GM12878 (cell line): ENCODE results near the gene SYT12. TPM values are rescaled to one million over a fixed set of nuclear protein-coding genes. Genes with fewer than 3 reads are reported as not detected.

Experiments used
- ATAC-seq: fragments of 200-7000 bp; cut with Tn5 transposase; 3 replicates; pipeline ENCODE4 v1.9.1; 2020; ENCODE audit warnings: mild to moderate bottlenecking, moderate library complexity
- BruUV-seq: library from RNA; stranded (reverse); fragments of 400-500 nt; replicated peaks from 2 replicates; lab custom pipeline; 2021; lab: Mats Ljungman, UMichigan
- CTCF ChIA-PET: fragments of 300-600 bp; sonication (Branson Sonifier 250); formaldehyde crosslinking; extraction: SDS; loops from one replicate; lab custom pipeline; 2021; ENCODE audit warnings: inconsistent platforms; lab: Yijun Ruan, JAX
- POLR2A ChIA-PET: fragments of 350-600 bp; formaldehyde crosslinking; extraction: SDS; loops from one replicate; lab custom pipeline; 2021; ENCODE audit warnings: inconsistent platforms; lab: Charles Lee
- RAD21 ChIA-PET: fragments of 300-600 bp; sonication (Branson Sonifier 250); formaldehyde crosslinking; loops from one replicate; lab custom pipeline; 2023; ENCODE audit warnings: antibody characterized with exemption; ENCODE audit not compliant: unreplicated experiment; lab: Charles Lee
- SMC1A ChIA-PET: fragments of 300-600 bp; sonication (Branson Sonifier 250); formaldehyde crosslinking; loops from one replicate; lab custom pipeline; 2023; ENCODE audit not compliant: unreplicated experiment, uncharacterized antibody; lab: Charles Lee
- DNase-seq: peaks from one replicate; pipeline ENCODE4 v3.0.0-alpha.2; 2011; ENCODE audit warnings: low read depth, low spot score
- FAIRE-seq: peaks from 3 replicates; lab custom pipeline; 2011; peaks lifted over from hg19 to GRCh38; lab: Jason Lieb, UNC
- H2AFZ ChIP-seq: 2 replicates; pipeline ENCODE4 v1.6.0; 2011; ENCODE audit warnings: low read depth, low read length, control low read depth; ENCODE audit not compliant: control insufficient read depth
- H3K27ac ChIP-seq: 2 replicates; pipeline ENCODE4 v1.5.1; 2011; ENCODE audit warnings: control low read depth; ENCODE audit not compliant: control insufficient read depth, insufficient read depth
- H3K27me3 ChIP-seq, 2 experiments: replicated peaks in 1 of 2; 2 replicates each; pipeline versions ENCODE4 v1.6.0 to v1.6.1; 2011; ENCODE audit warnings: low read length in 1 of 2; ENCODE audit not compliant: control insufficient read depth in 2 of 2, insufficient read depth in 2 of 2
- H3K36me3 ChIP-seq, 2 experiments: 2 replicates each; pipeline ENCODE4 v1.5.1; 2011; ENCODE audit warnings: low read length in 1 of 2; ENCODE audit not compliant: control insufficient read depth in 2 of 2, insufficient read depth in 2 of 2
- H3K4me1 ChIP-seq: 2 replicates; pipeline ENCODE4 v1.6.1; 2011; ENCODE audit warnings: mild to moderate bottlenecking, low read length, moderate library complexity, mixed read lengths; ENCODE audit not compliant: control insufficient read depth, insufficient read depth
- H3K4me2 ChIP-seq: 2 replicates; pipeline ENCODE4 v1.6.0; 2011; ENCODE audit warnings: control low read depth; ENCODE audit not compliant: control insufficient read depth, insufficient read depth
- H3K4me3 ChIP-seq: fragments of 200-600 bp; sonication (generic); 2 replicates; pipeline ENCODE4 v1.5.1; 2016
- H3K79me2 ChIP-seq: 2 replicates; pipeline ENCODE4 v1.6.0; 2011; ENCODE audit warnings: low read length; ENCODE audit not compliant: control insufficient read depth, insufficient read depth
- H3K9ac ChIP-seq: 2 replicates; pipeline ENCODE4 v1.8.0; 2011; ENCODE audit warnings: low read length, control low read depth, mixed read lengths; ENCODE audit not compliant: control insufficient read depth, insufficient read depth
- H3K9me3 ChIP-seq: replicated peaks from 3 replicates; pipeline ENCODE4 v1.5.1; 2011; ENCODE audit warnings: mild to moderate bottlenecking, low read length; ENCODE audit not compliant: control insufficient read depth, insufficient read depth
- H4K20me1 ChIP-seq: 2 replicates; pipeline ENCODE4 v1.6.0; 2011; ENCODE audit not compliant: control insufficient read depth, insufficient read depth
- ATF3 ChIP-seq: IDR thresholded peaks from 2 replicates; pipeline ENCODE4 v1.6.1; 2011; ENCODE audit warnings: low read depth, mild to moderate bottlenecking, low read length, moderate library complexity, borderline replicate concordance; ENCODE audit errors: extremely low read depth
- CEBPB ChIP-seq, 2 experiments: fragments of 150-350 bp in 1 of 2; IDR thresholded peaks; 2 replicates each; pipeline ENCODE4 v1.6.1; 2012 to 2014; ENCODE audit warnings: low read depth in 2 of 2, low read length in 2 of 2, borderline replicate concordance in 1 of 2, inconsistent platforms in 1 of 2
- DPF2 ChIP-seq: fragments of 450-650 bp; IDR thresholded peaks from 2 replicates; pipeline ENCODE4 v1.6.1; 2017; ENCODE audit warnings: mild to moderate bottlenecking
- EZH2 ChIP-seq: IDR thresholded peaks from 2 replicates; pipeline ENCODE4 v1.6.1; 2012; ENCODE audit warnings: low read depth, mild to moderate bottlenecking, control low read depth, inconsistent platforms, low read length, borderline replicate concordance; ENCODE audit not compliant: control insufficient read depth
- FOXK2 ChIP-seq: fragments of 450-650 bp; IDR thresholded peaks from 2 replicates; pipeline ENCODE4 v1.6.1; 2017; ENCODE audit warnings: mild to moderate bottlenecking, moderate library complexity
- GATAD2B ChIP-seq: fragments of 450-650 bp; conservative IDR thresholded peaks from 2 replicates; pipeline ENCODE4 v1.6.1; 2017; ENCODE audit warnings: low read depth, mild to moderate bottlenecking, moderate library complexity
- HCFC1 ChIP-seq: fragments of 150-350 bp; IDR thresholded peaks from 2 replicates; pipeline ENCODE4 v1.6.1; 2014; ENCODE audit warnings: low read length
- MYB ChIP-seq: fragments of 150-350 bp; IDR thresholded peaks from 2 replicates; pipeline ENCODE4 v1.6.1; 2014; ENCODE audit warnings: mild to moderate bottlenecking, low read depth, low read length, borderline replicate concordance
- NFYA ChIP-seq: IDR thresholded peaks from 2 replicates; pipeline ENCODE4 v1.6.1; 2011; ENCODE audit warnings: low read depth, mild to moderate bottlenecking, low read length, improper control_type of control experiment, borderline replicate concordance
- PBX3 ChIP-seq: IDR thresholded peaks from 2 replicates; pipeline ENCODE4 v1.6.1; 2011; ENCODE audit warnings: mild to moderate bottlenecking, low read depth, low read length, moderate library complexity; ENCODE audit not compliant: insufficient replicate concordance
- POLR2A ChIP-seq: IDR thresholded peaks from 2 replicates; pipeline ENCODE4 v1.6.1; 2011; ENCODE audit warnings: low read depth, mild to moderate bottlenecking, low read length
- POLR2AphosphoS2 ChIP-seq: IDR thresholded peaks from 2 replicates; pipeline ENCODE4 v1.6.1; 2011; ENCODE audit warnings: low read depth, mild to moderate bottlenecking, low read length, improper control_type of control experiment, moderate library complexity
- POLR2AphosphoS5 ChIP-seq: IDR thresholded peaks from 2 replicates; pipeline ENCODE4 v1.6.1; 2011; ENCODE audit warnings: mild to moderate bottlenecking, low read length, inconsistent platforms
- RBBP5 ChIP-seq: fragments of 200-600 bp; sonication (generic); conservative IDR thresholded peaks from 2 replicates; pipeline ENCODE4 v1.6.1; 2016
- SIX5 ChIP-seq: IDR thresholded peaks from 2 replicates; pipeline ENCODE4 v1.6.1; 2011; ENCODE audit warnings: mild to moderate bottlenecking, low read depth, low read length, moderate library complexity; ENCODE audit not compliant: severe bottlenecking
- SUZ12 ChIP-seq: fragments of 200-600 bp; sonication (generic); IDR thresholded peaks from one replicate; pipeline ENCODE4 v1.6.1; 2018; ENCODE audit warnings: antibody characterized with exemption, mild to moderate bottlenecking; ENCODE audit not compliant: unreplicated experiment
- TAF1 ChIP-seq: IDR thresholded peaks from 2 replicates; pipeline ENCODE4 v1.6.1; 2011; ENCODE audit warnings: mild to moderate bottlenecking, low read depth, low read length, borderline replicate concordance
- ZSCAN29 ChIP-seq: fragments of 450-650 bp; IDR thresholded peaks from 2 replicates; pipeline ENCODE4 v1.6.1; 2017; ENCODE audit warnings: mild to moderate bottlenecking, moderate library complexity
- WGBS: methylation state at CpG from one replicate; pipeline ENCODE4 v1.1.6; 2016; ENCODE audit warnings: low lambda C conversion rate; ENCODE audit not compliant: insufficient replicate concordance, insufficient coverage; ENCODE audit errors: missing lambda C conversion rate; 5-methylcytosine and 5-hydroxymethylcytosine counted together
- in situ Hi-C: fragments of 300-500 bp; cut with MboI; formaldehyde crosslinking; loops from 9 replicates; pipeline ENCODE4 v1.14.3; 2018; ENCODE audit warnings: mixed read lengths
- intact Hi-C: fragments of 100-400 bp; cut with micrococcal nuclease; formaldehyde crosslinking; loops from one replicate; pipeline ENCODE4 v1.14.2; 2022; ENCODE audit not compliant: unreplicated experiment
- polyA plus RNA-seq, 11 experiments: library from polyadenylated mRNA; depleted of rRNA in 4 of 11; unstranded in 6 of 11; stranded (reverse) in 5 of 11; fragments of >200 nt; fragmentation: Nextera tagmentation in 4 of 11; fragmentation: Illumina TruSeq in 1 of 11; extraction: Ambion mirVana in 4 of 11; extraction: Trizol in 1 of 11; gene quantifications; 1 replicate in 1 of 11; 2 replicates in 10 of 11; pipeline versions ENCODE4 v1.2.1 to v1.2.3, GENCODE V29; 2011 to 2016; ENCODE audit warnings: inconsistent platforms in 2 of 11, missing spikeins in 2 of 11, low read depth in 1 of 11
- total RNA-seq, 4 experiments: library from RNA; depleted of rRNA in 3 of 4; stranded (reverse); fragments of >200 nt in 3 of 4; fragmentation: Illumina TruSeq in 1 of 4; extraction: Trizol in 1 of 4; gene quantifications; 2 replicates each; pipeline versions ENCODE4 v1.2.1 to v1.2.3, GENCODE V29; 2013 to 2021

The SYT12 gene
- total and polyA plus RNA-seq, 10 of the 15 experiments (the other 5 are each of a cell fraction or from before 2014, with no cell fraction given) = 0.02 to 2.3 (median 0.84) TPM; not detected in 1

GRCh38 chr11:67001332-67001731 lies 21.6 kb upstream of the SYT12 start:
- POLR2A ChIA-PET = no interaction called here
- RAD21 ChIA-PET = no interaction called here
- in situ Hi-C loops = no loop called here
- Histone ChIP-seq H3K27me3 (no peaks in the 10 kb centered on the region), H3K27ac (no peak overlapping the region)
- no TSS peak for BruUV-seq
- no peak for TF ChIP-seq ATF3
- TF ChIP-seq, all 136 proteins: peak for 0
- intact Hi-C loops = no loop called here
- SMC1A ChIA-PET = no interaction called here
- WGBS = 89% methylated on average over 5 of the region's 5 CpGs
- CTCF ChIA-PET = no interaction called here
- H3K9ac ChIP-seq = no peak overlapping the region
- no peak overlapping the region for H3K4me2 ChIP-seq
- H3K9me3 ChIP-seq = no peaks in the 10 kb centered on the region
- no peaks in the 10 kb centered on the region for H4K20me1 ChIP-seq
- H3K4me1 ChIP-seq = no peaks in the 10 kb centered on the region
- H3K79me2 ChIP-seq = no peaks in the 10 kb centered on the region
- H3K4me3 ChIP-seq = no peak overlapping the region
- H2AFZ ChIP-seq = no peak overlapping the region
- no peak for FAIRE-seq
- no peaks in the 10 kb centered on the region for H3K36me3 ChIP-seq
- no peak for DNase-seq
- no peak for ATAC-seq

GRCh38 chr11:67002297-67002913 lies 20.5 kb upstream of the SYT12 start:
- RAD21 ChIA-PET = no interaction called here
- in situ Hi-C loops = no loop called here
- no peak overlapping the region for H3K4me2 ChIP-seq
- FAIRE-seq = no peak
- no peak for DNase-seq
- H3K36me3 ChIP-seq = no peaks in the 10 kb centered on the region
- POLR2A ChIA-PET = no interaction called here
- H3K79me2 ChIP-seq = no peaks in the 10 kb centered on the region
- no peaks in the 10 kb centered on the region for H4K20me1 ChIP-seq
- H3K27me3 ChIP-seq = no peaks in the 10 kb centered on the region
- H3K27ac ChIP-seq = no peak overlapping the region
- SMC1A ChIA-PET = interaction anchor here (1.1 kb wide), 1 partner anchor 572 kb away, joined by 3 read pairs; no protein-coding TSS in a partner anchor
- CTCF ChIA-PET = no interaction called here
- WGBS = 18% methylated on average over 8 of the region's 8 CpGs
- H3K9ac ChIP-seq = no peak overlapping the region
- intact Hi-C loops = no loop called here
- H2AFZ ChIP-seq = no peak overlapping the region
- no peaks in the 10 kb centered on the region for H3K9me3 ChIP-seq
- no peaks in the 10 kb centered on the region for H3K4me1 ChIP-seq
- H3K4me3 ChIP-seq = no peak overlapping the region
- ATAC-seq = no peak
- no TSS peak for BruUV-seq
- no peak for TF ChIP-seq DPF2
- no peak for TF ChIP-seq CEBPB (IDR thresholded peaks at IDR 0.05; ENCODE audit: borderline replicate concordance in 1 of 2, low read depth in 2 of 2, low read length in 2 of 2)
- TF ChIP-seq POLR2AphosphoS5 = no peak
- TF ChIP-seq EZH2 = no peak
- TF ChIP-seq NFYA = no peak
- no peak for TF ChIP-seq TAF1
- TF ChIP-seq MYB = no peak
- no peak for TF ChIP-seq GATAD2B
- TF ChIP-seq SIX5 = no peak
- no peak for TF ChIP-seq SUZ12
- no peak for TF ChIP-seq RBBP5
- TF ChIP-seq ZSCAN29 = no peak
- no peak for TF ChIP-seq FOXK2
- no peak for TF ChIP-seq POLR2AphosphoS2
- TF ChIP-seq POLR2A = no peak
- TF ChIP-seq PBX3 = no peak
- TF ChIP-seq HCFC1 = no peak
